Measurements from ENCODE around the gene NOPCHAP1.

DNA sequence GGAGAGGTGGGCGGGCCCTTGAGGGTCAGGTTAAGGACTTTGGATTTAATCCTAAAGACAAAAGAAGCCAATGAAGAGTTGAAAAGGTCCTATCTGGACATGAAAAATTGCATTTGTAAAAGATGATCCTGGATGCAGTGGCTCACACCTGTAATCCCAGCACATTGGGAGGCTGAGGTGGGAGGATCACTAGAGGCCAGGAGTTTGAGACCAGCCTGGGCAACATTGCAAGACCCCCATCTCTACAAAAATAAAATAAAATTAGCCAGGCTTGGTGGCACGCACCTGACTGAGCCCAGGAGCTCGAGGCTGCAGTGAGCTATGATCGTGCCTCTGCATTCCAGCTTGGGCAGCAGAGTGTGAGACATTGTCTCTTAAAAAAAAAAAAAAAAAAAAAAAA is 25.7 kb upstream of the NOPCHAP1 start:
- TF ChIP-seq POLR2A (IDR thresholded peaks at IDR 0.05) (no peak), CTCF (IDR thresholded peaks at IDR 0.05) (no peak)

Measured in stomach (tissue), 4 donors.